HCT116 (cell line): ENCODE results near the gene ZNRF4. TPM values are rescaled to one million over a fixed set of nuclear protein-coding genes. Genes with fewer than 3 reads are reported as not detected.
"Not testable (repeated sequence)": the region's sequence is repeated elsewhere in the genome, so short reads cannot be mapped to it uniquely, and the experiment has no call there.

Source experiments
- ATAC-seq: fragments of 200-7000 bp; cut with Tn5 transposase; 2 replicates; pipeline ENCODE4 v1.9.1; 2020; ENCODE audit warnings: mild to moderate bottlenecking, moderate library complexity
- BruUV-seq: library from RNA; stranded (reverse); fragments of 400-500 nt; replicated peaks from 2 replicates; lab custom pipeline; 2021; lab: Mats Ljungman, UMichigan
- CTCF ChIA-PET: fragments of 300-600 bp; sonication (Branson Sonifier 250); formaldehyde crosslinking; loops from one replicate; lab custom pipeline; 2021; ENCODE audit warnings: antibody characterized with exemption; lab: Charles Lee
- POLR2A ChIA-PET: fragments of 300-600, 350-600 bp; sonication (Branson Sonifier 250); formaldehyde crosslinking; loops from one replicate; lab custom pipeline; 2021; ENCODE audit warnings: antibody characterized with exemption; lab: Charles Lee
- RAD21 ChIA-PET, 2 experiments: fragments of 300-600 bp; sonication (Branson Sonifier 250); formaldehyde crosslinking; loops; one replicate each; lab custom pipeline; 2023; ENCODE audit warnings: low total read pairs in 2 of 2; ENCODE audit not compliant: uncharacterized antibody in 2 of 2, unreplicated experiment in 2 of 2, low non-redundant PET in 1 of 2; lab: Charles Lee
- DNase-seq: peaks from one replicate; pipeline ENCODE4 v3.0.0-alpha.2; 2010; ENCODE audit warnings: low read depth, low spot score
- H2AFZ ChIP-seq: fragments of 200-600 bp; shearing (Covaris generic), sonication (generic); 2 replicates; pipeline ENCODE4 v1.6.1; 2017; ENCODE audit warnings: low read depth, mixed run types, mixed read lengths, antibody characterized with exemption, low read length; ENCODE audit not compliant: poor library complexity, severe bottlenecking
- H3K27ac ChIP-seq: 2 replicates; pipeline ENCODE4 v1.5.1; 2012; ENCODE audit warnings: low read depth, low read length
- H3K27me3 ChIP-seq: fragments of 200-600 bp; sonication (generic); 2 replicates; pipeline ENCODE4 v1.6.1; 2016; ENCODE audit warnings: mixed run types, low read length, mixed read lengths; ENCODE audit not compliant: insufficient read depth
- H3K36me3 ChIP-seq, 2 experiments: fragments of 200-500 bp in 1 of 2; fragments of 200-600 bp in 1 of 2; sonication (Bioruptor generic) in 1 of 2; sonication (generic) in 1 of 2; 2 replicates each; pipeline versions ENCODE4 v1.5.1 to v1.6.1; 2014 to 2016; ENCODE audit warnings: low read length in 2 of 2, inconsistent platforms in 1 of 2, mixed read lengths in 1 of 2, mixed run types in 1 of 2; ENCODE audit not compliant: insufficient read depth in 2 of 2, control insufficient read depth in 1 of 2
- H3K4me1 ChIP-seq, 2 experiments: fragments of 200-600 bp in 1 of 2; sonication (generic) in 1 of 2; 2 replicates each; pipeline versions ENCODE4 v1.5.1 to v1.6.1; 2012 to 2017; ENCODE audit warnings: low read length in 2 of 2, inconsistent platforms in 1 of 2, mild to moderate bottlenecking in 1 of 2, mixed read lengths in 1 of 2, mixed run types in 1 of 2, moderate library complexity in 1 of 2; ENCODE audit not compliant: insufficient read depth in 2 of 2, control insufficient read depth in 1 of 2
- H3K4me2 ChIP-seq: fragments of 200-600 bp; sonication (generic); 2 replicates; pipeline ENCODE4 v1.6.1; 2017; ENCODE audit warnings: mixed run types, low read length, mixed read lengths
- H3K4me3 ChIP-seq, 2 experiments: fragments of 200-600 bp in 1 of 2; sonication (generic) in 1 of 2; replicated peaks in 1 of 2; 2 replicates each; pipeline ENCODE4 v1.5.1; 2011 to 2016; ENCODE audit warnings: low read length in 2 of 2, control low read depth in 1 of 2, low read depth in 1 of 2, mild to moderate bottlenecking in 1 of 2, mixed read lengths in 1 of 2, mixed run types in 1 of 2
- H3K79me2 ChIP-seq: fragments of 200-600 bp; sonication (generic); 2 replicates; pipeline ENCODE4 v1.6.1; 2017; ENCODE audit warnings: mild to moderate bottlenecking, mixed run types, low read length, moderate library complexity, mixed read lengths; ENCODE audit not compliant: insufficient read depth
- H3K9ac ChIP-seq: fragments of 200-600 bp; sonication (generic); 2 replicates; pipeline ENCODE4 v1.6.1; 2016; ENCODE audit warnings: low read length, mixed read lengths
- H3K9me2 ChIP-seq: fragments of 200-600 bp; sonication (generic), shearing (Covaris generic); 2 replicates; pipeline ENCODE4 v1.6.1; 2017; ENCODE audit warnings: mixed run types, mild to moderate bottlenecking, moderate library complexity; ENCODE audit not compliant: insufficient read depth
- H3K9me3 ChIP-seq, 2 experiments: fragments of 200-500 bp in 1 of 2; fragments of 200-600 bp in 1 of 2; sonication (Bioruptor generic) in 1 of 2; sonication (generic) in 1 of 2; 2 replicates each; pipeline ENCODE4 v1.6.1; 2014 to 2017; ENCODE audit warnings: low read length in 2 of 2, mixed read lengths in 2 of 2, inconsistent platforms in 1 of 2, low read depth in 1 of 2, mild to moderate bottlenecking in 1 of 2, mixed run types in 1 of 2, moderate library complexity in 1 of 2; ENCODE audit not compliant: control insufficient read depth in 1 of 2, insufficient read depth in 1 of 2
- H4K20me1 ChIP-seq: fragments of 200-600 bp; sonication (generic), shearing (Covaris generic); 2 replicates; pipeline ENCODE4 v1.6.1; 2017; ENCODE audit warnings: mixed run types, mild to moderate bottlenecking, moderate library complexity; ENCODE audit not compliant: insufficient read depth
- ATF3 ChIP-seq: IDR thresholded peaks from 2 replicates; pipeline ENCODE4 v1.6.1; 2012
- CBX3 ChIP-seq: IDR thresholded peaks from 2 replicates; pipeline ENCODE4 v1.6.1; 2012; ENCODE audit warnings: low read depth
- CEBPB ChIP-seq: IDR thresholded peaks from 2 replicates; pipeline ENCODE4 v1.6.1; 2012; ENCODE audit warnings: low read depth
- CTCF ChIP-seq, 3 experiments: fragments of 200-600 bp in 1 of 3; sonication (generic) in 1 of 3; IDR thresholded peaks in 2 of 3; conservative IDR thresholded peaks in 1 of 3; 2 replicates each; pipeline ENCODE4 v1.5.1; 2012 to 2017; ENCODE audit warnings: low read depth in 2 of 3, low read length in 2 of 3, antibody characterized with exemption in 1 of 3, borderline replicate concordance in 1 of 3, control low read depth in 1 of 3, mild to moderate bottlenecking in 1 of 3, mixed read lengths in 1 of 3, mixed run types in 1 of 3, moderate library complexity in 1 of 3; ENCODE audit not compliant: insufficient read depth in 1 of 3
- ELF1 ChIP-seq: IDR thresholded peaks from 2 replicates; pipeline ENCODE4 v1.6.1; 2012; ENCODE audit warnings: low read depth, borderline replicate concordance
- EZH2 ChIP-seq: fragments of 200-600 bp; sonication (generic); IDR thresholded peaks from 2 replicates; pipeline ENCODE4 v1.6.1; 2017; ENCODE audit warnings: antibody characterized with exemption, mixed run types
- EZH2phosphoT487 ChIP-seq: fragments of 200-600 bp; IDR thresholded peaks from 2 replicates; pipeline ENCODE4 v1.6.1; 2018; ENCODE audit warnings: antibody characterized with exemption, borderline replicate concordance
- FOSL1 ChIP-seq: IDR thresholded peaks from 2 replicates; pipeline ENCODE4 v1.6.1; 2012; ENCODE audit warnings: low read depth
- JUND ChIP-seq: IDR thresholded peaks from 2 replicates; pipeline ENCODE4 v1.6.1; 2012
- MAX ChIP-seq: IDR thresholded peaks from 2 replicates; pipeline ENCODE4 v1.6.1; 2012
- POLR2A ChIP-seq: IDR thresholded peaks from 2 replicates; pipeline ENCODE4 v1.7.0; 2011; ENCODE audit warnings: borderline replicate concordance; ENCODE audit not compliant: insufficient read depth, insufficient read length; ENCODE audit errors: extremely low read depth
- RAD21 ChIP-seq: IDR thresholded peaks from 2 replicates; pipeline ENCODE4 v1.6.1; 2012; ENCODE audit warnings: low read depth, mild to moderate bottlenecking
- SIN3A ChIP-seq: IDR thresholded peaks from 2 replicates; pipeline ENCODE4 v1.6.1; 2012; ENCODE audit warnings: low read depth
- SP1 ChIP-seq: IDR thresholded peaks from 2 replicates; pipeline ENCODE4 v1.6.1; 2012; ENCODE audit warnings: low read depth
- TCF7L2 ChIP-seq: IDR thresholded peaks from 2 replicates; pipeline ENCODE4 v1.7.0; 2011; ENCODE audit warnings: borderline replicate concordance, inconsistent platforms; ENCODE audit not compliant: insufficient read depth, insufficient read length; ENCODE audit errors: extremely low read depth
- ZBTB33 ChIP-seq: IDR thresholded peaks from 2 replicates; pipeline ENCODE4 v1.6.1; 2011; ENCODE audit warnings: mild to moderate bottlenecking, low read length, moderate library complexity; ENCODE audit not compliant: insufficient replicate concordance; ENCODE audit errors: extremely low read depth
- ZFX ChIP-seq: fragments of 450-650 bp; IDR thresholded peaks from 2 replicates; pipeline ENCODE4 v1.6.1; 2017
- ZNF274 ChIP-seq: fragments of 200-500 bp; sonication (Bioruptor generic); IDR thresholded peaks from 2 replicates; pipeline ENCODE4 v1.6.1; 2014; ENCODE audit warnings: mild to moderate bottlenecking, low read depth, low read length, inconsistent platforms
- intact Hi-C: fragments of 100-400 bp; cut with micrococcal nuclease; formaldehyde crosslinking; loops from 2 replicates; pipeline ENCODE4 v1.10.0; 2022
- total RNA-seq: library from RNA; stranded (reverse); gene quantifications from one replicate; pipeline ENCODE4 v1.2.1, GENCODE V29; 2021; ENCODE audit not compliant: unreplicated experiment

Gene ZNRF4
- total RNA-seq, 1 experiment from 2014 or later, result not detected

GRCh38 chr19:5485286-5485636 lies 30.0 kb downstream of the ZNRF4 start:
- Histone ChIP-seq H2AFZ (no peak overlapping the region), H3K79me2 (no peaks in the 10 kb centered on the region), H3K9me2 (no peaks in the 10 kb centered on the region), H3K36me3 (no peaks in the 10 kb centered on the region), H3K9me3 (peaks cover 7 to 9% of the 10 kb centered on the region in 2 experiments; a peak in 2 of 4 replicates), H3K27ac (no peak overlapping the region), H3K4me3 (no peak overlapping the region), H3K4me2 (no peak overlapping the region), H3K27me3 (no peaks in the 10 kb centered on the region), H4K20me1 (no peaks in the 10 kb centered on the region), H3K4me1 (no peaks in the 10 kb centered on the region), H3K9ac (no peak overlapping the region)
- ChIA-PET CTCF (no interaction called here), RAD21 (no interaction called here), POLR2A (no interaction called here)
- BruUV-seq, result no TSS peak
- ATAC-seq (no peak), DNase-seq (no peak)
- intact Hi-C loops, result no loop called here
- TF ChIP-seq SP1 (no peak), ATF3 (no peak), ELF1 (no peak), JUND (no peak), EZH2 (no peak), ZBTB33 (no peak), CTCF (IDR thresholded peaks at IDR 0.05 in 2 of 3, conservative IDR thresholded peaks at IDR 0.05 in 1 of 3; ENCODE audit: borderline replicate concordance in 1 of 3, insufficient read depth in 1 of 3, low read depth in 2 of 3, low read length in 2 of 3) (no peak), ZNF274 (no peak), CBX3 (no peak), ZFX (no peak), MAX (no peak), EZH2phosphoT487 (no peak), RAD21 (no peak), CEBPB (no peak), SIN3A (no peak), FOSL1 (no peak), POLR2A (no peak), TCF7L2 (no peak)

GRCh38 chr19:5485658-5486057 lies 30.4 kb downstream of the ZNRF4 start:
- H3K9me3 ChIP-seq, H3K9me2 ChIP-seq, H2AFZ ChIP-seq, H3K27ac ChIP-seq, POLR2A ChIA-PET, H3K9ac ChIP-seq, DNase-seq, H3K4me2 ChIP-seq, BruUV-seq, ATAC-seq, H3K27me3 ChIP-seq, H3K4me1 ChIP-seq, H4K20me1 ChIP-seq, H3K36me3 ChIP-seq, intact Hi-C loops, H3K4me3 ChIP-seq, CTCF ChIA-PET, H3K79me2 ChIP-seq: not testable (repeated sequence)
- RAD21 ChIA-PET, result interaction anchor here in 1 of 2 experiments (0.5 kb wide), 1 partner anchor 23 kb away, joined by 3 read pairs; no protein-coding TSS in a partner anchor
